ENCODE measurements around the gene KLHDC3.

DNA sequence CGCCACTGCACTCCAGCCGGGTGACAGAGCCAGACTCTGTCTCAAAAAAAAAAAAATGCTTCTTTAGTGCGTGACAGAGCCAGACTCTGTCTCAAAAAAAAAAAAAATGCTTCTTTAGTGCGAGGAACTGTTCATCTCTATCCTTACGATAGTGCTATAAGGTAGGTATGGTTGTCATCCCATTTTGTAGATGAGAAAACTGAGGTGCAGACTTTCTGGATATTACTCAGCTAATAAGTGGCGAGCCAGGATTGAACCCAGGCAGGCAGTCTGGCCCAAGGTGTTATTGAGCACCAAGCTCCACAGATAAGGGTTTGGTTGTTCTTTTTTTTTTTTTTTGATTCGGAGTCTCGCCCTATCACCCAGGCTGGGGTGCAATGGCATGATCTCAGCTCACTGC lies 12.2 kb upstream of the KLHDC3 start:
- TF ChIP-seq, protein P1, sequence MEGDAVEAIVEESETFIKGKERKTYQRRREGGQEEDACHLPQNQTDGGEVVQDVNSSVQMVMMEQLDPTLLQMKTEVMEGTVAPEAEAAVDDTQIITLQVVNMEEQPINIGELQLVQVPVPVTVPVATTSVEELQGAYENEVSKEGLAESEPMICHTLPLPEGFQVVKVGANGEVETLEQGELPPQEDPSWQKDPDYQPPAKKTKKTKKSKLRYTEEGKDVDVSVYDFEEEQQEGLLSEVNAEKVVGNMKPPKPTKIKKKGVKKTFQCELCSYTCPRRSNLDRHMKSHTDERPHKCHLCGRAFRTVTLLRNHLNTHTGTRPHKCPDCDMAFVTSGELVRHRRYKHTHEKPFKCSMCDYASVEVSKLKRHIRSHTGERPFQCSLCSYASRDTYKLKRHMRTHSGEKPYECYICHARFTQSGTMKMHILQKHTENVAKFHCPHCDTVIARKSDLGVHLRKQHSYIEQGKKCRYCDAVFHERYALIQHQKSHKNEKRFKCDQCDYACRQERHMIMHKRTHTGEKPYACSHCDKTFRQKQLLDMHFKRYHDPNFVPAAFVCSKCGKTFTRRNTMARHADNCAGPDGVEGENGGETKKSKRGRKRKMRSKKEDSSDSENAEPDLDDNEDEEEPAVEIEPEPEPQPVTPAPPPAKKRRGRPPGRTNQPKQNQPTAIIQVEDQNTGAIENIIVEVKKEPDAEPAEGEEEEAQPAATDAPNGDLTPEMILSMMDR (IDR thresholded peaks at IDR 0.05) = no peak
- TF ChIP-seq POLR2A (IDR thresholded peaks at IDR 0.05) = no peak
